Measurements from ENCODE around the gene FARP1. TPM values are rescaled to one million over a fixed set of nuclear protein-coding genes. Genes with fewer than 3 reads are reported as not detected.

FARP1 gene
- total and polyA plus RNA-seq, 4 experiments from 2014 or later: 0.26 to 1.5 (median 0.42) TPM; not detected in 1

DNA sequence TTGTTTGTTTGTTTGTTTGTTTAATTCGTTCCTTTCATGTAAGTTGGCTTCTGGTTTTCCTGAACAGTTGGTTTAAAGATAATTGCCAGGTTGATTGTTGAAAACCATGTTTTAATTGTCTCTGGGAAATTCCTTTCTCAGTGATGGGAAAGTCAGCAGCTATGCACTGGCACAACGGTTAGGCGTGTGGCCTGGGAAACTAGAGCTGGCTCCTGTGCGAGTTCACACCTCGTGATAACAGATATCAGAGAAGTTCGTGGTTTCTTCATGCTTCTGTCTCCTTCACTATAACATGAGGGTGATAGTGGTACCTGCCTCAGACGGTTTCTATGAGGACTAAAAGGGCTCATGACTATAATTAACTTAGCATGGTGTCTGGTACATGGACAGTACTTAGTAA, 280.5 kb downstream of the FARP1 start:
- no peak overlapping the region for H3K4me3 Mint-ChIP-seq
- no peak overlapping the region for H3K27ac Mint-ChIP-seq
- ChIA-PET POLR2A (ENCODE audit: partially characterized antibody) (no interaction called here), CTCF (ENCODE audit: partially characterized antibody) (no interaction called here)
- H3K4me3 ChIP-seq (ENCODE audit: low read length in 2 of 2): no peak overlapping the region
- H3K36me3 ChIP-seq (ENCODE audit: insufficient read depth, low read length): no peaks in the 10 kb centered on the region
- no peak for DNase-seq
- no peaks in the 10 kb centered on the region for H3K4me1 ChIP-seq (ENCODE audit: insufficient read depth, low read length)
- no peak overlapping the region for H3K27ac ChIP-seq (ENCODE audit: low read depth, low read length)
- intact Hi-C loops (cut with micrococcal nuclease): no loop called here
- no peaks in the 10 kb centered on the region for H3K9me3 Mint-ChIP-seq
- peaks cover 14 to 17% of the 10 kb centered on the region in 2 donors for H3K27me3 Mint-ChIP-seq
- H3K36me3 Mint-ChIP-seq: no peaks in the 10 kb centered on the region
- H3K4me1 Mint-ChIP-seq: no peaks in the 10 kb centered on the region
- H3K9me3 ChIP-seq (ENCODE audit: control insufficient read depth in 1 of 2, low read length in 2 of 2): no peaks in the 10 kb centered on the region
- H3K27me3 ChIP-seq (ENCODE audit: insufficient read depth, low read length): no peaks in the 10 kb centered on the region

- H3K36me3 Mint-ChIP-seq: no peaks in the 10 kb centered on the region
- Histone ChIP-seq H3K27me3 (ENCODE audit: insufficient read depth, low read length) (no peaks in the 10 kb centered on the region), H3K36me3 (ENCODE audit: insufficient read depth, low read length) (no peaks in the 10 kb centered on the region), H3K27ac (ENCODE audit: low read depth, low read length) (no peak overlapping the region), H3K4me1 (ENCODE audit: insufficient read depth, low read length) (no peaks in the 10 kb centered on the region), H3K9me3 (ENCODE audit: control insufficient read depth in 1 of 2, low read length in 2 of 2) (no peaks in the 10 kb centered on the region), H3K4me3 (ENCODE audit: low read length in 2 of 2) (no peak overlapping the region)
- no peak for DNase-seq
- CTCF ChIA-PET (ENCODE audit: partially characterized antibody): interaction anchor here (1.6 kb wide), 1 partner anchor 18 kb away, joined by 4 read pairs; no protein-coding TSS in a partner anchor
- peaks cover 12 to 26% of the 10 kb centered on the region in 2 donors for H3K27me3 Mint-ChIP-seq
- H3K4me1 Mint-ChIP-seq: no peaks in the 10 kb centered on the region
- POLR2A ChIA-PET (ENCODE audit: partially characterized antibody): no interaction called here
- H3K4me3 Mint-ChIP-seq: no peak overlapping the region
- intact Hi-C loops (cut with micrococcal nuclease): no loop called here
- no peaks in the 10 kb centered on the region for H3K9me3 Mint-ChIP-seq
- no peak overlapping the region for H3K27ac Mint-ChIP-seq
These were observed 284.6 kb downstream of the FARP1 start for GRCh38 chr13:98427331-98427995.

DNA sequence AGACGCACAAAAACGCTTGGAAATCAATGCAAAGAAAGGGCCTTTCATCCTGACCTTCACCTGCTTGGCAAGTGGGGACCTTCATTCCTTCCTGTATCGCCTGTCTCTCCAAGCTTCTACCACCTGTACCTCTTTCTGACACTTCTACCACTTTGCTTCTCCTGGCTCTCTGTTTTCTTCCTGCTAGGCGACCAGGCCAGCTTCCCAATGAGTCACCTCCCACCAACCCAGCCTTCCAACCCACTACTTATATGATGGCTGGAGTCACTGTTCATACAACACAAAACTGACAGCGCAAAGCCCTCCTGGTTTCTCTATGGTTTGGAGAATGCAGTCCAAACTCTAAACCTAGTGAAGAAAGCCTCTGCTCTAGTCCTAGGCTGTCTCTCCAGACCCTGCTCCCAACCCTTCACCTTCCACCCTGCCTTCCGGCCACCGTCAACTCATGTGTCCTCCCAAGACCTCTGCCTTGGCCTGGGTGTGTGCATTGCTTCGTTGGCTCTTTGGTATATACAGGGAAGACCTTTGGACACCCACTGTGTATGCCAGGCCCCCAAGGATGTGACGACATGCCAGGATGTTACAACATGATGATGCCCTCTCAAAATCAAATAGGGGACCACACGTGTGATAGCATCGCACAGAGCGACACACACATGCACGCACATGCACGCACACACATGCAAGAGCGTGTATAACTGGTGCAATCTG, 285.5 kb downstream of the FARP1 start:
- DNase-seq: no peak
- Mint-ChIP-seq H3K4me3 (no peak overlapping the region), H3K4me1 (no peaks in the 10 kb centered on the region), H3K27me3 (peaks cover 12 to 26% of the 10 kb centered on the region in 2 donors), H3K27ac (no peak overlapping the region), H3K36me3 (no peaks in the 10 kb centered on the region), H3K9me3 (no peaks in the 10 kb centered on the region)
- Histone ChIP-seq H3K36me3 (ENCODE audit: insufficient read depth, low read length) (no peaks in the 10 kb centered on the region), H3K9me3 (ENCODE audit: control insufficient read depth in 1 of 2, low read length in 2 of 2) (no peaks in the 10 kb centered on the region), H3K27ac (ENCODE audit: low read depth, low read length) (no peak overlapping the region), H3K4me3 (ENCODE audit: low read length in 2 of 2) (no peak overlapping the region), H3K4me1 (ENCODE audit: insufficient read depth, low read length) (no peaks in the 10 kb centered on the region), H3K27me3 (ENCODE audit: insufficient read depth, low read length) (no peaks in the 10 kb centered on the region)
- intact Hi-C loops (cut with micrococcal nuclease): no loop called here
- ChIA-PET POLR2A (ENCODE audit: partially characterized antibody) (no interaction called here), CTCF (ENCODE audit: partially characterized antibody) (no interaction called here)

DNA sequence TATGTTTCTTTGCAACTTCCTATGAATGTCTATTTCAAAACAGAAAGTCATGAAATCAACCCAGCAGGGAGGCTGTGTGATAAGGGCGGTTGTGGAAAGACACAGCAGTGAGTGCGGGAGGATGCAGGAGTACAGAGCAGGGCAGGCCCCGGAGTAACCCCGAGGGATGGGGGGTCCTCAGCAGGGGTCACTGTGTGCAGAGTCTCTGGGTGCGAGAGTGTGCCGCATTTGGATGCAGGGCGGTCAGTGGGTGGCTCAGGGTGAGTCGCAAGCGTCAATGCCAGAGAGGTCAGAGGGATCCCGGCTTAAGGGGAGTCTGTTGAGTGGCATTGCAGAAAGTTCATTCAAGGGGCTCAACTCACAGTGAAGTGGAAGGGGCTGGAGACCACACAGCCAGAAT, 286.2 kb downstream of the FARP1 start:
- H3K4me1 ChIP-seq (ENCODE audit: insufficient read depth, low read length): no peaks in the 10 kb centered on the region
- peaks cover 8 to 26% of the 10 kb centered on the region in 2 donors for H3K27me3 Mint-ChIP-seq
- H3K36me3 Mint-ChIP-seq: no peaks in the 10 kb centered on the region
- no peak overlapping the region for H3K27ac ChIP-seq (ENCODE audit: low read depth, low read length)
- ChIA-PET POLR2A (ENCODE audit: partially characterized antibody) (no interaction called here), CTCF (ENCODE audit: partially characterized antibody) (no interaction called here)
- no peaks in the 10 kb centered on the region for H3K9me3 ChIP-seq (ENCODE audit: control insufficient read depth in 1 of 2, low read length in 2 of 2)
- no peaks in the 10 kb centered on the region for H3K36me3 ChIP-seq (ENCODE audit: insufficient read depth, low read length)
- H3K4me1 Mint-ChIP-seq: no peaks in the 10 kb centered on the region
- DNase-seq: no peak
- H3K27me3 ChIP-seq (ENCODE audit: insufficient read depth, low read length): no peaks in the 10 kb centered on the region
- peaks cover 0 to 3% (median 0%) of the 10 kb centered on the region in 8 donors for H3K9me3 Mint-ChIP-seq
- no peak overlapping the region for H3K4me3 ChIP-seq (ENCODE audit: low read length in 2 of 2)
- no peak overlapping the region for H3K4me3 Mint-ChIP-seq
- peak overlapping the region in 1 of 7 donors; percentile 51 for H3K27ac Mint-ChIP-seq
- intact Hi-C loops (cut with micrococcal nuclease): no loop called here

GRCh38 chr13:98429531-98429930, 286.6 kb downstream of the FARP1 start:
- DNase-seq: no peak
- no peaks in the 10 kb centered on the region for H3K36me3 ChIP-seq (ENCODE audit: insufficient read depth, low read length)
- no peaks in the 10 kb centered on the region for H3K9me3 ChIP-seq (ENCODE audit: control insufficient read depth in 1 of 2, low read length in 2 of 2)
- peaks cover 0 to 3% (median 0%) of the 10 kb centered on the region in 8 donors for H3K9me3 Mint-ChIP-seq
- H3K36me3 Mint-ChIP-seq: no peaks in the 10 kb centered on the region
- peaks cover 10 to 26% of the 10 kb centered on the region in 2 donors for H3K27me3 Mint-ChIP-seq
- H3K27ac Mint-ChIP-seq: no peak overlapping the region
- ChIA-PET CTCF (ENCODE audit: partially characterized antibody) (no interaction called here), POLR2A (ENCODE audit: partially characterized antibody) (no interaction called here)
- H3K4me1 ChIP-seq (ENCODE audit: insufficient read depth, low read length): no peaks in the 10 kb centered on the region
- no peak overlapping the region for H3K4me3 ChIP-seq (ENCODE audit: low read length in 2 of 2)
- no peak overlapping the region for H3K4me3 Mint-ChIP-seq
- no peak overlapping the region for H3K27ac ChIP-seq (ENCODE audit: low read depth, low read length)
- no peaks in the 10 kb centered on the region for H3K27me3 ChIP-seq (ENCODE audit: insufficient read depth, low read length)
- intact Hi-C loops (cut with micrococcal nuclease): no loop called here
- no peaks in the 10 kb centered on the region for H3K4me1 Mint-ChIP-seq

- Histone ChIP-seq H3K27me3 (ENCODE audit: insufficient read depth, low read length) (no peaks in the 10 kb centered on the region), H3K27ac (ENCODE audit: low read depth, low read length) (no peak overlapping the region), H3K4me1 (ENCODE audit: insufficient read depth, low read length) (no peaks in the 10 kb centered on the region), H3K4me3 (ENCODE audit: low read length in 2 of 2) (no peak overlapping the region), H3K9me3 (ENCODE audit: control insufficient read depth in 1 of 2, low read length in 2 of 2) (no peaks in the 10 kb centered on the region), H3K36me3 (ENCODE audit: insufficient read depth, low read length) (no peaks in the 10 kb centered on the region)
- H3K9me3 Mint-ChIP-seq: peaks cover 0 to 3% (median 0%) of the 10 kb centered on the region in 8 donors
- ChIA-PET CTCF (ENCODE audit: partially characterized antibody) (interaction anchor here (1.8 kb wide), 1 partner anchor 15 kb away, joined by 5 read pairs; no protein-coding TSS in a partner anchor), POLR2A (ENCODE audit: partially characterized antibody) (interaction anchor here (0.6 kb wide), 1 partner anchor 106 kb away, joined by 4 read pairs; no protein-coding TSS in a partner anchor)
- no peak overlapping the region for H3K4me3 Mint-ChIP-seq
- no peaks in the 10 kb centered on the region for H3K36me3 Mint-ChIP-seq
- H3K27ac Mint-ChIP-seq: no peak overlapping the region
- intact Hi-C loops (cut with micrococcal nuclease): no loop called here
- no peak for DNase-seq
- H3K27me3 Mint-ChIP-seq: peaks cover 10 to 28% of the 10 kb centered on the region in 2 donors
- no peaks in the 10 kb centered on the region for H3K4me1 Mint-ChIP-seq
These were observed 287.3 kb downstream of the FARP1 start for GRCh38 chr13:98429977-98430736.

DNA sequence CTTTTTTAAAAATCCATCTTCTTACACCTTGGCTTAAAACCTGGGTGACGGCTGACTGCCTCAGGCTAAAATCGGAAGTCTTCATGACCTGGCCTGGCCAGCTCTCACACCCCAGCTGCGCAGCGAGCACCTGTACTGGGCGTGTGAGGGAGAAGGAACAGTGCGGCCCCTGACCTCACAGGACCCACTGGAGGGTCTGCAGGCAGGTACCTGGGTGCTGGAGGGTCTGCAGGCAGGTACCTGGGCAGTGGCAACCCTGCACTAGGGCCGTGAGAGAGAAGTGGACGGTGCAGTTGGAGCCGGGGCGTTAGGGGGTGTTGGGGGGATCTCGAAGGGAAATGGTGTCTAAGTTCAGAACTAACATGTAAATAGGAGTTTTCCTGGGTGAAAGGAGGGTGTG, 289.7 kb downstream of the FARP1 start:
- no peak overlapping the region for H3K4me3 ChIP-seq (ENCODE audit: low read length in 2 of 2)
- H3K27me3 ChIP-seq (ENCODE audit: insufficient read depth, low read length): no peaks in the 10 kb centered on the region
- H3K27ac ChIP-seq (ENCODE audit: low read depth, low read length): no peak overlapping the region
- H3K9me3 Mint-ChIP-seq: peaks cover 0 to 3% (median 0%) of the 10 kb centered on the region in 8 donors
- ChIA-PET CTCF (ENCODE audit: partially characterized antibody) (interaction anchor here (0.6 to 1.7 kb wide), 3 partner anchors 13 to 222 kb away, joined by 3 to 5 read pairs (median 3); no protein-coding TSS in a partner anchor), POLR2A (ENCODE audit: partially characterized antibody) (no interaction called here)
- H3K36me3 Mint-ChIP-seq: no peaks in the 10 kb centered on the region
- no peak overlapping the region for H3K27ac Mint-ChIP-seq
- H3K36me3 ChIP-seq (ENCODE audit: insufficient read depth, low read length): no peaks in the 10 kb centered on the region
- no peaks in the 10 kb centered on the region for H3K9me3 ChIP-seq (ENCODE audit: control insufficient read depth in 1 of 2, low read length in 2 of 2)
- H3K4me1 ChIP-seq (ENCODE audit: insufficient read depth, low read length): no peaks in the 10 kb centered on the region
- no peak overlapping the region for H3K4me3 Mint-ChIP-seq
- DNase-seq: no peak
- H3K27me3 Mint-ChIP-seq: peaks cover 3 to 33% of the 10 kb centered on the region in 2 donors
- intact Hi-C loops (cut with micrococcal nuclease): no loop called here
- H3K4me1 Mint-ChIP-seq: peaks cover 0 to 4% (median 0%) of the 10 kb centered on the region in 4 donors
